HT-29 (cell line): Measurements from ENCODE around the gene KDM4D. TPM values are rescaled to one million over a fixed set of nuclear protein-coding genes. Genes with fewer than 3 reads are reported as not detected.
A peak's percentile ranks its signal among the peaks of the same experiment; 100 is the strongest.
"Not testable (repeated sequence)": the region's sequence is repeated elsewhere in the genome, so short reads cannot be mapped to it uniquely, and the experiment has no call there.

Experiments
- DNase-seq: peaks from one replicate; pipeline ENCODE4 v3.0.0-alpha.2; 2015; ENCODE audit warnings: low spot score
- total RNA-seq: library from RNA; depleted of rRNA; stranded (reverse); fragments of >200 nt; shearing (Covaris generic); gene quantifications from 2 replicates; pipeline ENCODE4 v1.2.3, GENCODE V29; 2014

The KDM4D gene
- total RNA-seq, 1 experiment from 2014 or later, result 0.31 TPM

DNA sequence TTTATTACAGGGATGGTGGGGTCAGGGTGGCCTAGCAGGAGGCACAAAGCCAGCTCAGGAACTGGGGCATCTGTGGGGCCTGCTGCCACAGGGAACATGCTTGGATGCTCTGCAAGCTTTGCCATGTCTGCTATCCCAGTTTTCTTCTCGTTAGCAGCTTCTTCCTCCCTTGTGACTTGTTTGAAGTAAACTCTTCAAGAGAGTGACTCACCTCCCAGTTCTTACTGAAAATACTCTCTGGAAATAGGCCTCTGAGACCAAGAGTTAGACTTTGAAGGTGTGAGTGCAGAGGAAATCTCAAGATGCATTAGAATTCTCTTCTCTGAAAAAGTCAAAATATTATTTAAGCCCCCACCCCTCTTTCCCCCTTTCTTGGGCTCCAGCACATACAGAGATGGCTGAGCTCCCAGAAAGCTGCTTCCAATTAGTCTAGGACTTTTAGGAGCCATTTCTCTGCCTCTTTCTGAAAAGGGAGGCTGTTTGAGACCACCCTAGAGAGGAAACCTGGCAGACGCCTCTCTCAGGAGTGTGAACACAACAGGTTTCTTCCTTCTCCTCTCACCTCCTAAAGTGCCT, 15.3 kb upstream of the KDM4D start:
- no peak for DNase-seq

DNA sequence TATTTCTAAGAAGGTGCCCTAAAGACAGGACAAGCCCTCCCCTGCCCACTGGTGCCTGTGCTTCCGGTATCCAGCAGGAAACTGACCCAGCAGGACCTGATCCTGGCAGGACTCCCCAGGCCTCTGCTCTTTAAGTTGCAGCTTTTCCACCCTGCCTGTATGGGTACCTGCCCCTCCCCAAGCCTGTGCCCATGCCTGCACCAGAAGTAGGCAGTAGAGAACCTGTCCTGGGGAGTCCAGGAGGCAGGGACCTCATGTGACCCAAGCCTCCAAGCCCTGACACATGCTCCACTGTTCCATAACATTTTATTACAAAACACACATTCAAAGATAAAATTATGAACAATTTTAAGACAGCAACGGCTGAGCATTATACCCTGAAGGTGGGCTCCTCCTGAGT, 14.3 kb upstream of the KDM4D start:
- DNase-seq, result no peak

DNA sequence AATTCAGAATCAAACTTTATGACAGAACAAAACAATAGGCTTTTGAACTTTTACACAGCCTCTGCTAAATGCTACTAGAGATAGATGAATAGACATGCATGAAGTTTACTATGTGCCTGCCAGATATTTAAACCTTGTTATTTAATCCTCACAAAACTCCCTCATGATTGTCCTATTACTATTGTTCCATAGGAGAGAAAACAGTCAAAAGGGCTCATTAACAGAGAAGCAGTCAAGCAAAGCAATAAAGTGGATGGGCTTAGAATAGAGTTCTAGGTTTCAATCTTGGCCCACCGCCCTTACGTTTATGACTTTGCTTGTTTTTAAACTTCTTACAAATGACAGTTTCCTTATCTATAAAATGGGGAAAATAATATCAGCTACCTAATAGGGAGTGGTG, 13.0 kb upstream of the KDM4D start:
- DNase-seq, result no peak

DNA sequence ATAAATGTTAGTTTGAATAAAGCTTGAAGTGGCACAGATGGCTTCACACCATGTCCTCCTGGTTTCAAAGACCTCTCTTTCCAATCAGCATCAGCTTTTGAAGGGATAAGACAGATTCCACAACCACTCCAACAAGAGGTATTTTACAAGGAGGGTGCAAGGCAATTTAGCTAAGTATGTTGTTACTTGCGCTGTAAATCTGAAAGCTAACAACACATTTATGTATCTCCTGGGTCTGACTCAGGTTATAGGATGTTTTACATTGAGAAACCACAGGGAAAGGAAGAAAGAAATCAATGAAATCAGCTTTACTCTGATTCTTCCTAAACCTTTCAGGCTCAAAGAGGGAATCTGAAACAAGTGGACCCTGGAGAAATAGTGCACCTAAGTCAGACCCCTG, 12.3 kb upstream of the KDM4D start:
- no peak for DNase-seq

DNA sequence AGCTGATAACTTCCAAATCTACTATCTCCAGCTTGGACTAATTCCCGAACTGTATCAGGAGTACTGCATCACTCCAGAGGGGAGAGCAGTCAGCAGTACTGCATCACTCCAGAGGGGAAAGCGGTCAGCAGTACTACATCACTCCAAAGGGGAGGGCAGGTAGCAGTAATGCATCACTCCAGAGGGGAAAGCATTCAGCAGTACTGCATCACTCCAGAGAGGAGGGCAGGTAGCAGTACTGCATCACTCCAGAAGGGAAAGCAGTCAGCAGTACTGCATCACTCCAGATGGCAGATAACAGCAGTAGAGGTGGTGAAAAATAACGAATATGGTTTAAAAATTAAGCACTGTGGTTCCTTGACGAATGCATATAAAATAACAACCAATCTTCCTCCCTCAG, 8.6 kb upstream of the KDM4D start:
- DNase-seq, result no peak

DNA sequence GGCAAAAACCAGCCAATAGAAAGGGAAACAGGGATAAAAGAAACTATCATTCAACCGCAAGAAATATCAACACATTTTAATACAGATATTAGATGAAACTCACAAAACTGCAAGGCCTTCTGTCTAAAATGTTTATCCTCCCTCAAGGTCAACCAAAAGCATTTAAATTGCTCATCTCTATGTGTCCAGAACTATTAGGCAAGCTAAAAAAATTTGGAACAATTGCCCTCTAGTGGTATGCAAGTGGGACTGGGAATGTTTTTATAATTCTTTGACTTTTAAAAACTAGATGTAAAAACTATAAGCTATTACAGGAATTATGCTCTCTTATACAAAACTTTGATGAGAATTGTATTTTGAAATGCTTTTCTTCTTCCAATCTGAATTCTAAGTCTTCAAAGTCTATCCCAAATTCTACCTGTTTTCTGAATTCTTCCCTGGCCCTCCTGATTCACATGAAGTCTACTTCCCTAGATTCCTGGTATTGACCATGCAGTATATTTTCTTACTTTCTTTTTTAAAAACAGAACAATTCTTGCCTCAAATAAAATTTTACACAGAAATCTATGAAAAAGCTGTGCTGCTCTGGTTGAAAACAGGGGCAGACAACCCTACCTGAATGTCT, 5.1 kb upstream of the KDM4D start:
- peak; percentile 24 for DNase-seq

DNA sequence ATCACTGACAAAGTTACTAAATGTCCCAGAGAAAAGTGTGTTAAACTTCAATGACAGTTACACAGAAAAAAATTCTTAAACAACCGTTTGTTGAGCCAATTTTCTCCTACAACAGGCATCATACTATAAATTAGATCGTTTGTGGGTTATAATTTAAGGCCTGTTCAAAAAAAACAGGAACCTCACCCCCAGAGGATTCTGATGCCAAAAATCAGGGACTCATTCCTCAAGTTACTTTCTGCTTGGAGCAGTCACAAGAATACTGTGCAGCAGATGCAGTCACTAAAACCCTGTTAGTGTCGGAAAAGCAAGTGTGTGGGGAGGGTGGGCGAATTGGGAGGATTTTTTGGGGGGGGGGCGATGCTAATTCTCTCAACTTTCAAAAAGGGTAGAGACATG, 810 bp upstream of the KDM4D start:
- DNase-seq, result no peak

DNA sequence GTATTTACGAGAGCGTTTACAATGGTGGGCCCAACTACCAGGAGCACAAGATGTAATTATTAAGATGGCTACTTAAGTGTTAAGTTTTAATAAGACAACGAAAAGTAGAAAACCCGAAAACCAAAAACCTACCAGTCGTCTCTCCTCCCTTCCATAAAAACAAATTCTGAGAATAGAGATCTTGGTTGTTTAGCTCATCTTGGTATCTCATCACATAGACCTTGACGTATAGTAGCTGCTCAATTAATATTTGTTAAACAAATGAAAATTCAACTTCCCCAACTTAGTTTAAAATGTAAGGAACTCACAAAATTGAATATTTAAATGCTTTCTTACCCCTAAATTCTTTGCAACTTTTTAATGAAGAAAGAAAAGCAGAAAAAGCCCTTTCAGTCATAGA, 669 bp downstream of the KDM4D start:
- DNase-seq, result peak; percentile 7

DNA sequence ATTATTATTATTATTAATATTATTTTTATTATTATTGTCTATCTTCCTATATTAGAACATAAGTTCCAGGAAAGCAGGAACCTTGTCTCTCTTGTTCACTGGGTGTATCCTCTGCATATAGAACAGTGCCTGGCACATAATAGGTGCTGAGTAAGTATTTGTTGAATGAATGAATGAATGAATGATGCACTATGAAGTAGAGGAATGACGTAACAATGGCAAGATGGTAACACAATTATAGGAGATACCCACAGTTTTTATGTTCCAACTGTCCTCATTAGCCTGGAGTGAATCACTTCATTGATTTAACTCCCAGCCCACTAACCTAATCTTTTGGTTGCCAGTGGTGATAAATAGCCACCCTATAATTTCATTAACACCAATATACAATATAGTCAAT, 2.1 kb downstream of the KDM4D start:
- no peak for DNase-seq

DNA sequence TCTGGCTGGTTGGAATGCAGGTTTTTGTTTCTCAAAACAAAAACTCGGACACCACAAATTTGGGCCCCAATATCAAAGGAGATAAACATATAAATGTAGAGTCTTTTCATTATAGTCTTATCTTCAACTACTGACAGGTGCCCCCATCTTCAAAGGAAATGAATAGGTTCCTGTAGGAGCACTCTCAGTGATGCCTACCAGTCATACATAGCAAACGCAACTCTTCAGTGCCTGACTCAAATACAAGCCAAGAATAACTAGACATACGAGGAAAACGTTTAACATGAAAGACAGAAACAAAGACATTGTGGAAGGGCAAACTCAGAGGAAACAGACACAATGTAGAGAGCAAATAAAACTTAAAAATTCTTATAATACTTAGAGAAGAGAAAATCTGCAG, 13.9 kb downstream of the KDM4D start:
- no peak for DNase-seq

DNA sequence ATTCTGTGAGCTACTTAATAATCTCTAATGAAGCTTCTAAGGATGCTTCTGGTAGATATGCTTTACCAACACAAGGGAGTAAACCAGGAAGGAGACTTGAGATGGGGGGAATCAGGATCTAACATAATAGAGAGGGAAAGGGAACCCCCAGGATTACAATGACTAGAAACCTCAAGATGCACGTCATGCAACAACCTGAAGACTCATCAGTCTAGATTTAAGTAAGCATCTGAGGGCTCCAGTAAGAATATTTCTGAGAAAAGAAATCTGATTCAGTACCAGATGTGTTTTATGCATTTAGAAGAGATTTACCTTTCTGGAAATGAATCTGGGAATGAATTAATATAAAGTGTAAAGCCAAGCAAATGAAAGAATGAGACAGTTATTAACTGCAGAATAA, 15.2 kb downstream of the KDM4D start:
- no peak for DNase-seq

DNA sequence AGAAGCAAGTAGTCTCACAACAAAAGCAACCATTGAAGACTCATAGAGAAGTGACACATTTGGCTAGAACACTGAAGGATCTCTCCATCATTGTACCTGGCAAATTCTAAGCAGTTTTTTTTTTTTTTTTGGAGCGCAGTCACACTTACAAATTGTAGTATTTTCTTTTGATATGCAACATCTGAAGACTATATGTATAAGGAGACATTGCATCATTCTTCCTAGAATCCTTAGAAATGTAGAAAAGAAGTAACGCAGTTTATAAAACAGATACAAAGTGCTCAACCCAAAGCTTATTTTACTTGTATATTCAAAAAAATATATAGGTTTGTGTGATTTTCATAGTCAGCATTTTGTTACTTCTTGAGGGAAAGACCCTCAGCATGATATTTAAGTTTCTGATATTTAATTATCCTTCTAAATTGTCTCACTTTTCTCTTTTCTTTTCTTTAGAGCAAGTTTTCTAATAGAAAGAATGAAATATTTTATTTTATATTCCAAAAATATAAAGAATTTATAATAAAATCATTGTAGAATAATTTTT, 20.0 kb downstream of the KDM4D start:
- no peak for DNase-seq

DNA sequence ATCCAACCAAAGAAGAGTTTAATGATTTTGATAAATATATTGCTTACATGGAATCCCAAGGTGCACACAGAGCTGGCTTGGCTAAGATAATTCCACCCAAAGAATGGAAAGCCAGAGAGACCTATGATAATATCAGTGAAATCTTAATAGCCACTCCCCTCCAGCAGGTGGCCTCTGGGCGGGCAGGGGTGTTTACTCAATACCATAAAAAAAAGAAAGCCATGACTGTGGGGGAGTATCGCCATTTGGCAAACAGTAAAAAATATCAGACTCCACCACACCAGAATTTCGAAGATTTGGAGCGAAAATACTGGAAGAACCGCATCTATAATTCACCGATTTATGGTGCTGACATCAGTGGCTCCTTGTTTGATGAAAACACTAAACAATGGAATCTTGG, 23.9 kb downstream of the KDM4D start:
- peak; percentile 43 for DNase-seq

DNA sequence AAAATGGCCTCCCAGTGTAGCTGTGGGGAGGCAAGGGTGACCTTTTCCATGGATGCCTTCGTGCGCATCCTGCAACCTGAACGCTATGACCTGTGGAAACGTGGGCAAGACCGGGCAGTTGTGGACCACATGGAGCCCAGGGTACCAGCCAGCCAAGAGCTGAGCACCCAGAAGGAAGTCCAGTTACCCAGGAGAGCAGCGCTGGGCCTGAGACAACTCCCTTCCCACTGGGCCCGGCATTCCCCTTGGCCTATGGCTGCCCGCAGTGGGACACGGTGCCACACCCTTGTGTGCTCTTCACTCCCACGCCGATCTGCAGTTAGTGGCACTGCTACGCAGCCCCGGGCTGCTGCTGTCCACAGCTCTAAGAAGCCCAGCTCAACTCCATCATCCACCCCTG, 24.8 kb downstream of the KDM4D start:
- DNase-seq, result no peak

DNA sequence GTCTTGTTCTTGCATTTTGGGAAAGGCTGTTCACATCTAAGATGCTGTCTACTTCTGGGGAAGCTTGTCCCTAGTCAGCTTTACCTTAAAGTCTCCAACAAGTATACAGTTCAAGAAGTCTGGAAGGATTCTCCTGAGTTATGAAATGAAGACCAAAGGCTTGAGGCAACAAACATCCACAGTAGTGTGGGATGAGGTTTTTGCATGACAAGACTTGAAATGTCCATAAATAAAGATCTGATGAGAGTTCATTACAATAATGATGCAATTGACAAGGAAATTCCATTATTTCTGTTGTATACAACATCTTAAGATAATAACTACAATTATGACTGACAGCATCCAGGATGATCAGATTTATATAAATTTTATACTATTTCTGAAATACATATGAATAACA, 30.2 kb downstream of the KDM4D start:
- no peak for DNase-seq

DNA sequence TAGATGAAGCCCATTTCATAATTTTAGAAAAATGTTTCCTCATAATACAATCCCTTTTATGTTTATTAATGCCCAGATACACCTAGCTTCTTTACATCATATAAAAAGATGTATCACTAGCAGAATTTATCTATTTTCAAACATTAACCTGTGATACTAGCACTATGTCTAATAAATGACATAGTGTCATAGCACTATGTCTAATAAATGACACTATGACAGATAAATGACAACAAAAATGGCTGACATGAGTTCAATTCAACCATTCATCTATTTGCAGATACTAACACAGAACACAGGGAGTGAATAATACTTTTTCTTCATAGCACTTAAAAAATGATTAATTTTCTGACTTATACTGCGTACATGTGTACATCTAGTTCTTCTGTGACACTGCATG, 32.1 kb downstream of the KDM4D start:
- no peak for DNase-seq

DNA sequence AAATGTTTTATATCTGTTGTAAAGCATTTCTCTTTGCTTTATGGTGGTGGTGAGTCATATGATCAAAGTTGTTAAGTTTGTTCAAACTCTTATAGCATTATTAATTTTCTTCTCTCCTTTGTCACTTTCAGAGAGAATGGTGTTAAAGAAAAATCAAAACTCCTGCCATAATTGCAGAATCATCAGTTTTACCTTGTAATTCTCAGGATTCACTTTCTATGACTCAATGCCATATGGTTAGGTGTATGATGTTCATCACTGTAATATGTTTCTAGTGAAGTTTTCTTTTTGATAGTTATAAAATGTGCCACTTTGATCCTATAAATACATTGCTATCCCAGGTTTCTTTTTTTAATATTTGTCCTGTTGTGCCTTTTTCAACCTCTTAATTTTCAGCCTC, 37.9 kb downstream of the KDM4D start:
- DNase-seq, result no peak

DNA sequence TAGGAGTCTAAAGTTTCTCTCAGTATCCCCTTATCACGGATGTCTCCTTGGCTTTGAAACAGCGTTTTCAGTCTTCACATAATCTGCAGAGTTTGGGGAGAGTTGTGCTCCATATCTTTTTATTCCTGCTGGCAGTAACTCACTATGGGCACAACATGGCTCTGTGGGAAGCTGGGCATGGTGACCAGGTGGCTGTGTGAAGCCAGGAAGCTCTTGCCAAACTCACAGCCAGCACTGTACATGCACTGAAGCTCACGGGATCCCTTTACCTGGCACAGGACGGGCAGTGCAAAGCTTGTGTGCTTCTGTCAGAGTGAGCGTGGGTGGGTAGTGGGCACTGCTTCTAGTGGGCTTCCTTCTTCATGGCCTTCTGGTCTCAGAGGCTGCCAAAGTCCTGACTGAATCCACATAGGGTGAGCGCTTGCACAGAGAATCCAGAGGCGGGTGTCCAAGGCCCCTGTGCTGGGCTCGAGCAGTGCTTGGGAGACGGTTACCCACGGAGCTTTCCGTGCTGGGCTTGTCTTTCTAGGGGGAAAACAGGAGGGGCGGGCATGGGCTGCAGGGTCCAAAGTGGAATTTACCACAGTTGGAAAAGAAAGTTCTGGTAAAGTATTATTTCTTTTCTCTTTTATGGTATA, 40.8 kb downstream of the KDM4D start:
- DNase-seq, result no peak

DNA sequence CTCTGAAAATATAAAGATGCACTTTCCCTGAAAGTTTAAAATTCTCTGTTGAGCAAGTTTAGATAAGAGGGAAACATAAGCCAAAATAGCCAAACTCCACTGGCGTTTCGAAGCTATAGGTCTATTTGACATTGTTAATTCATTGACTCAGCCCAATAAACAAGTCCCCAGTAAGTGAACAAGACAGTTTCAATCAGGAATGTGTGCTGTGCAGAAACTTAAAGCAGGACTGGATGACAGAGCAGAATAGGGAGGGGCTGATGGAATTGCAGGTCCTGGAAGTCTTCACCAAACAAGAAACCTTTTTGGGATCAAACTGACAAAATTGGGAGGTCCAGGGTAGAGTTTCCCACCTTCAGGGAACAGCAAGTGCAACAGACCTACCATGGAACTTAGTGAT, 42.6 kb downstream of the KDM4D start:
- no peak for DNase-seq

DNA sequence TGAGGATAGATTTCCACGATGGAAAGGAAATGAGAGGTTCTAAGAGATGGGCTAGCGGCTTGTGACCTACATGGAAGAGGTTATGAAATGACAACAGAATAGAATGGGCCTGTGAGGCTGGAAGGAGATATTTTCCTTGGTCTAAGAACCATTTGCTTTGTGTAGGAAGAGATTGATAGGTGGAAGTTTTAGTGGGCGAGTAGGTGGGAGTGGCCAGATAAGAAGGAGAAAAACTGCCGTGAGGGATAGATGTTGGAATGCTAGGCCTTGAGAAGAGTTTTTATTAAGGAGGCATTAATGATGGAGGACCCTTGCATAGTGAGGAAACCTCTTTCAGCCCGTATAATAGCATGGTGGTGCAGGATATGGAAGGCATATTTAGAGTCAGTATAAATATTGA, 48.0 kb downstream of the KDM4D start:
- DNase-seq, result not testable (repeated sequence)

DNA sequence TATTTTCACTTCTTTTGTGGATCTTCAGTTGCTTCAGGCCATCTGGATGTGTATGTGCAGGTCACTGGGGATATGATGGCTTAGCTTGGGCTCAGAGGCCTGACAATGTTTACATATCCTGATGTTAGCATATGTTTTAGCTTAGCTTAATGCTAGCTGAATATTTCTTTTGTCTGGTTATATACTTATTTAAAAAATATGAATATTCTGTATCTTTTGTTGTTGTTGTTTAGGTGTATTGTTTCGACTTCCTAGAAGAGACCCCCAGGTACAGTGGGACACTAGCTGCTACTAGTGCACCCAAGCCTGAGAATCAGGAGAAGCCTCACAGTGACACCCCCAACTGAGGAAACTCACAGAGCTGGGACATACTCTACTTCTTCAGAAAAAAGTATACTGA, 51.4 kb downstream of the KDM4D start, which contains the start of gene KDM4E:
Gene KDM4E, plus strand, starts transcription at position 301 of the 400 bp plus-strand sequence. CDS start 300 bp downstream, outside the sequence.
- no peak for DNase-seq

DNA sequence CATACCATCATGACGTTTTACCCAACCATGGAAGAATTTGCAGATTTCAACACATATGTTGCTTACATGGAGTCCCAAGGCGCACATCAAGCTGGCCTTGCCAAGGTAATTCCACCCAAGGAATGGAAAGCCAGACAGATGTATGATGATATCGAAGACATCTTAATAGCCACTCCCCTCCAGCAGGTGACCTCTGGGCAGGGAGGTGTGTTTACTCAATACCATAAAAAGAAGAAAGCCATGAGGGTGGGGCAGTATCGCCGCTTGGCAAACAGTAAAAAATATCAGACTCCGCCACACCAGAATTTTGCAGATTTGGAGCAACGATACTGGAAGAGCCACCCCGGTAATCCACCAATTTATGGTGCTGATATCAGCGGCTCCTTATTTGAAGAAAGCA, 52.1 kb downstream of the KDM4D start:
- DNase-seq, result not testable (repeated sequence)

DNA sequence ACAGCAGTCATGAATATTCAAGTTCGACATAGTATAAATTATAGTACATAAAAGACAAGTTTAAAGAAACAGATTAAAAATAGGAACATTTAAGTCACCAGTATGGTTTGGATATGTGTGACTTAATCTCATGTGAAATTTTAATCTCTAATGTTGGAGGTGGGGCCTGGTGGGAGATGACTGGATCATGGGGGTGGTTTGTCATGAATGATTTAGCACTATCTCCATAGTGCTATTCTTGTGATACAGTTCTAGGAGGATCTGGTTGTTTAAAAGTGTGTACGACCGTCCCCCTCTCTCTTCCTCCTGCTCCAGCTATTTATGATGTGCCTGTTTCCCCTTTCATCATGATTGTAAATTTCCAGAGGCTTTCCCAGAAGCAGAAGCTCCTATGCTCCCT, 54.8 kb downstream of the KDM4D start:
- DNase-seq, result no peak
